ENCODE measurements around the gene COL4A3.

The COL4A3 gene

GRCh38 chr2:227326783-227327182, 162.4 kb downstream of the COL4A3 start:
- H3K4me3 ChIP-seq (ENCODE audit: low read length): peak overlapping the region; percentile 88; the same call in 1 of the 2 replicates
- no peak for DNase-seq (ENCODE audit: low read depth)
- no peak for TF ChIP-seq CTCF (conservative IDR thresholded peaks at IDR 0.05; ENCODE audit: low read length)

- H3K4me3 ChIP-seq (ENCODE audit: low read length): no peak overlapping the region
- DNase-seq (ENCODE audit: low read depth): no peak
- TF ChIP-seq CTCF (conservative IDR thresholded peaks at IDR 0.05; ENCODE audit: low read length): no peak
Observed at GRCh38 chr2:227335713-227336112, 171.3 kb downstream of the COL4A3 start.

- no peak overlapping the region for H3K4me3 ChIP-seq (ENCODE audit: low read length)
- no peak for TF ChIP-seq CTCF (conservative IDR thresholded peaks at IDR 0.05; ENCODE audit: low read length)
- DNase-seq (ENCODE audit: low read depth): no peak
Observed at GRCh38 chr2:227337442-227337841, 173.0 kb downstream of the COL4A3 start.

GRCh38 chr2:227339098-227339599, 174.7 kb downstream of the COL4A3 start:
- TF ChIP-seq CTCF (conservative IDR thresholded peaks at IDR 0.05; ENCODE audit: low read length): no peak
- no peak for DNase-seq (ENCODE audit: low read depth)
- no peak overlapping the region for H3K4me3 ChIP-seq (ENCODE audit: low read length)

GRCh38 chr2:227340106-227340505, 175.7 kb downstream of the COL4A3 start:
- H3K4me3 ChIP-seq (ENCODE audit: low read length): no peak overlapping the region
- no peak for DNase-seq (ENCODE audit: low read depth)
- TF ChIP-seq CTCF (conservative IDR thresholded peaks at IDR 0.05; ENCODE audit: low read length): no peak

GRCh38 chr2:227341553-227341952, 177.1 kb downstream of the COL4A3 start:
- no peak for TF ChIP-seq CTCF (conservative IDR thresholded peaks at IDR 0.05; ENCODE audit: low read length)
- DNase-seq (ENCODE audit: low read depth): no peak
- H3K4me3 ChIP-seq (ENCODE audit: low read length): no peak overlapping the region

GRCh38 chr2:227344231-227344630, 179.8 kb downstream of the COL4A3 start:
- DNase-seq (ENCODE audit: low read depth): no peak

More at GRCh38 chr2:227344231-227344630, 179.8 kb downstream of the COL4A3 start:
- H3K4me3 ChIP-seq (ENCODE audit: low read length): no peak overlapping the region
- TF ChIP-seq CTCF (conservative IDR thresholded peaks at IDR 0.05; ENCODE audit: low read length): no peak

All from AG10803 (cell line).